ENCODE data around the gene GARNL3. TPM values are rescaled to one million over a fixed set of nuclear protein-coding genes. Genes with fewer than 3 reads are reported as not detected.

The GARNL3 gene
- total and polyA plus RNA-seq, 2 donors (not counting 1 experiment from before 2014, with no cell fraction given), result 1.5 to 12.6 TPM

DNA sequence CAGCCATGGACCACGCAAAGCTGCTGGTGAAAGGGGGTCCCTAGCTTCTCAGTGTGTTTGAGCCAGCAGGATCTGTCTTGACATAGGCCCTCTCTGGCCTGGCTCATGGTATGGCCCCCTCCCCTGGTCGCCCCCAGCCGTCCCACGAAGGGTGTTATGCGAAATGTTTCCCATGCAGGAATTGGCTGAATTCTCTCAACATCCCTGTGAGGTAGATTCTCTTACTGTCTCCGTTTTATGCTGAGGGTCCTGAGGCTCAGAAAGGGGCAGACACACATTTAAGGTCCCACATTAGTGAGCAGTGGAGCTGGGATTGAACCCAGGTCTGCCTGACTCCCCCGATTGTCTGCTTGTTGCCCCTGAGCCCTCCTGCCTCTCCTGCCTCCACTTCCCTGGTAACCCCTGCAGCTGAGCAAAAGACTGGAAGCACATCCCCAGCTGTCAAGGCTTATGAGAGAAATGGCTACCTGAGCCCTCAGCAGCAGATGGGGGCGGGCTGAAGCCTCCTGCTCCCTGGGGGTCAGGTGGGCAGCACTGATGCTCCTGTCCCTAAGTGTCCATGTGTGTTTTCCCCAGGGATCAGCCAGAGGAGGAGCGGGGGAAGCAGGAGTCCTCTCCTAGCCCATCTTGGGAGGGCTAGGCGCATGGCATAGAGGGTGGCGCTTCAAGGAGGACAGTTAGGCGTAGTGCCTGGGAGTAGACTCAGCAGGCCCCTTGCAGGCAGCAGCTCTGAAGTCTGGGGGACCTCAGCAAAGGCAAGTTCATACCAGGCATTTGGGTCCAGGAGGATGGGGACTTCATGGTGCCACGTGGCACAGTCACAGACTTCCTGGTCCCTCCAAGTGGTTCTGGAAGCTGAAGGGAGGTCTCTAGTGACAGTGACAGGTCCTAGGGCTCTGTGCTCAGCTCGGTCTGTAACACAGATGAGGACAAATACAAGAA is 49.0 kb upstream of the GARNL3 start:
- Mint-ChIP-seq H3K4me3 (no peak overlapping the region), H3K9me3 (ENCODE audit: insufficient read depth) (no peaks in the 10 kb centered on the region), H3K27me3 (no peaks in the 10 kb centered on the region), H3K27ac (no peak overlapping the region), H3K4me1 (peaks cover 6% of the 10 kb centered on the region)
- ATAC-seq (ENCODE audit: low read depth) (no peak), DNase-seq (no peak)
- H3K27me3 ChIP-seq (replicated peaks in 1 of 4; ENCODE audit: control extremely low read depth in 1 of 4, control insufficient read depth in 3 of 4, insufficient read depth in 4 of 4, low read length in 3 of 4), result no peaks in the 10 kb centered on the region
- H3K4me2 ChIP-seq (replicated peaks; ENCODE audit: low read depth, low read length, poor library complexity, severe bottlenecking), result no peak overlapping the region
- no peak overlapping the region for H3K27ac ChIP-seq (ENCODE audit: low read length in 2 of 2)
- CTCF ChIA-PET, result interaction anchor here (0.9 to 4.5 kb wide), 23 partner anchors 9 to 707 kb away, joined by 3 to 30 read pairs (median 4); partner anchors contain the start of genes LRSAM1, RPL12, SLC2A8 and TOR2A
- WGBS (ENCODE audit: insufficient coverage), result 97% methylated on average over 14 of the region's 14 CpGs
- H4K20me1 ChIP-seq (ENCODE audit: control insufficient read depth, insufficient read depth, low read length, poor library complexity, severe bottlenecking), result no peaks in the 10 kb centered on the region
- no peak overlapping the region for H2AFZ ChIP-seq (ENCODE audit: insufficient read depth, low read depth, low read length, poor library complexity, severe bottlenecking)
- no peaks in the 10 kb centered on the region for H3K79me2 ChIP-seq (ENCODE audit: control insufficient read depth, insufficient read depth, low read length)
- TF ChIP-seq EZH2 (IDR thresholded peaks at IDR 0.05; ENCODE audit: borderline replicate concordance, insufficient read depth, low read depth, low read length, poor library complexity, severe bottlenecking), result no peak
- TF ChIP-seq, protein P1, sequence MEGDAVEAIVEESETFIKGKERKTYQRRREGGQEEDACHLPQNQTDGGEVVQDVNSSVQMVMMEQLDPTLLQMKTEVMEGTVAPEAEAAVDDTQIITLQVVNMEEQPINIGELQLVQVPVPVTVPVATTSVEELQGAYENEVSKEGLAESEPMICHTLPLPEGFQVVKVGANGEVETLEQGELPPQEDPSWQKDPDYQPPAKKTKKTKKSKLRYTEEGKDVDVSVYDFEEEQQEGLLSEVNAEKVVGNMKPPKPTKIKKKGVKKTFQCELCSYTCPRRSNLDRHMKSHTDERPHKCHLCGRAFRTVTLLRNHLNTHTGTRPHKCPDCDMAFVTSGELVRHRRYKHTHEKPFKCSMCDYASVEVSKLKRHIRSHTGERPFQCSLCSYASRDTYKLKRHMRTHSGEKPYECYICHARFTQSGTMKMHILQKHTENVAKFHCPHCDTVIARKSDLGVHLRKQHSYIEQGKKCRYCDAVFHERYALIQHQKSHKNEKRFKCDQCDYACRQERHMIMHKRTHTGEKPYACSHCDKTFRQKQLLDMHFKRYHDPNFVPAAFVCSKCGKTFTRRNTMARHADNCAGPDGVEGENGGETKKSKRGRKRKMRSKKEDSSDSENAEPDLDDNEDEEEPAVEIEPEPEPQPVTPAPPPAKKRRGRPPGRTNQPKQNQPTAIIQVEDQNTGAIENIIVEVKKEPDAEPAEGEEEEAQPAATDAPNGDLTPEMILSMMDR (IDR thresholded peaks at IDR 0.05), result no peak
- peaks cover 0 to 3% of the 10 kb centered on the region in 2 donors for H3K4me1 ChIP-seq (ENCODE audit: control insufficient read depth in 2 of 2, insufficient read depth in 2 of 2, low read length in 2 of 2)
- H3K9ac ChIP-seq (ENCODE audit: low read length), result no peak overlapping the region
- no peak overlapping the region for H3K4me3 ChIP-seq (ENCODE audit: control extremely low read depth in 1 of 5, extremely low read depth in 1 of 5, insufficient read depth in 1 of 5, low read depth in 2 of 5, low read length in 4 of 5)
- POLR2A ChIA-PET, result interaction anchor here (0.5 to 1.4 kb wide), 2 partner anchors 9 to 827 kb away, joined by 5 read pairs; no protein-coding TSS in a partner anchor
- H3K9me3 ChIP-seq (ENCODE audit: control extremely low read depth in 1 of 3, control insufficient read depth in 2 of 3, insufficient read depth in 1 of 3, low read length in 2 of 3), result no peaks in the 10 kb centered on the region
- intact Hi-C loops (cut with micrococcal nuclease), result loop anchor here (2.0 kb wide), 1 partner anchor 239 kb away; no protein-coding TSS in a partner anchor
- no peaks in the 10 kb centered on the region for H3K36me3 ChIP-seq (replicated peaks in 1 of 2; ENCODE audit: control extremely low read depth in 1 of 2, control insufficient read depth in 1 of 2, extremely low read depth in 1 of 2, insufficient read depth in 2 of 2, low read length in 1 of 2)
